Left lung (tissue), 10 donors: Measurements from ENCODE around the gene XIRP2. TPM values are rescaled to one million over a fixed set of nuclear protein-coding genes. Genes with fewer than 3 reads are reported as not detected.

Experiments
- ATAC-seq: fragments of 200-7000 bp; cut with Tn5 transposase; one replicate; pipeline ENCODE4 v1.9.1; 2020; ENCODE audit warnings: moderate library complexity
- DNase-seq, 4 donors: peaks; one replicate each; pipeline ENCODE4 v3.0.0-alpha.2; 2013 to 2020
- H3K27ac ChIP-seq, 2 donors: fragments of 200-600 bp; sonication (generic) in 1 of 2; one replicate each; pipeline versions ENCODE4 v1.5.0 to v1.8.0; 2020 to 2021
- H3K27me3 ChIP-seq, 2 donors: fragments of 200-600 bp; sonication (generic) in 1 of 2; one replicate each; pipeline versions ENCODE4 v1.5.0 to v1.8.0; 2020 to 2021
- H3K36me3 ChIP-seq, 2 donors: fragments of 200-600 bp; sonication (generic) in 1 of 2; one replicate each; pipeline versions ENCODE4 v1.5.0 to v1.8.0; 2020 to 2021
- H3K4me1 ChIP-seq, 2 donors: fragments of 200-600 bp; one replicate each; pipeline ENCODE4 v1.8.0; 2021
- H3K4me3 ChIP-seq, 2 donors: fragments of 200-600 bp; sonication (generic) in 1 of 2; one replicate each; pipeline versions ENCODE4 v1.5.0 to v1.8.0; 2020 to 2021; ENCODE audit warnings: mild to moderate bottlenecking in 1 of 2
- H3K9me3 ChIP-seq, 2 donors: fragments of 200-600 bp; sonication (generic) in 1 of 2; one replicate each; pipeline versions ENCODE4 v1.5.0 to v1.8.0; 2020 to 2021
- CTCF ChIP-seq, 2 donors: fragments of 200-600 bp; sonication (generic) in 1 of 2; IDR thresholded peaks; one replicate each; pipeline versions ENCODE4 v1.5.0 to v1.8.0; 2021; ENCODE audit warnings: antibody characterized with exemption in 2 of 2
- intact Hi-C, 2 donors: fragments of 100-400 bp; cut with DNase I; formaldehyde crosslinking; loops; one replicate each; pipeline versions ENCODE4 v1.11.2 to v1.14.2; 2022
- polyA plus RNA-seq, 6 donors: library from polyadenylated mRNA; unstranded; fragments of 120-200 nt; gene quantifications; one replicate each; pipeline ENCODE4 v1.2.1, GENCODE V29; 2013; ENCODE audit not compliant: insufficient read length in 6 of 6
- total RNA-seq, 2 donors: library from RNA; stranded (reverse); fragmentation: NEBNext Ultra II Directional; extraction: Animal tissue kit (Norgen Biotek cat#: 25700); gene quantifications; one replicate each; pipeline ENCODE4 v1.2.1, GENCODE V29; 2021
- donor health status: DM: no; HTN: yes; CAD: no.
- donor health status: DM: no; HTN: no; CAD: no.

The XIRP2 gene
- total and polyA plus RNA-seq, 8 donors: 0.08 to 0.37 (median 0.27) TPM

GRCh38 chr2:167279810-167280209 is 391.5 kb downstream of the XIRP2 start:
- H3K27me3 ChIP-seq: no peaks in the 10 kb centered on the region
- TF ChIP-seq CTCF (IDR thresholded peaks at IDR 0.05): no peak
- intact Hi-C loops: no loop called here

GRCh38 chr2:167287212-167287611 is 398.9 kb downstream of the XIRP2 start:
- Histone ChIP-seq H3K36me3 (no peaks in the 10 kb centered on the region), H3K27me3 (peaks cover 9 to 35% of the 10 kb centered on the region in 2 donors)
- intact Hi-C loops: no loop called here

More at GRCh38 chr2:167279810-167280209, 391.5 kb downstream of the XIRP2 start:
- no peaks in the 10 kb centered on the region for H3K4me1 ChIP-seq
- ATAC-seq (no peak), DNase-seq (no peak)
- no peaks in the 10 kb centered on the region for H3K9me3 ChIP-seq
- H3K4me3 ChIP-seq: no peak overlapping the region
- H3K36me3 ChIP-seq: no peaks in the 10 kb centered on the region
- no peak overlapping the region for H3K27ac ChIP-seq

GRCh38 chr2:167289651-167290410 is 401.6 kb downstream of the XIRP2 start:
- no peak for DNase-seq
- H3K9me3 ChIP-seq: no peaks in the 10 kb centered on the region
- peaks cover 22 to 61% of the 10 kb centered on the region in 2 donors for H3K27me3 ChIP-seq
- no peak for TF ChIP-seq CTCF (IDR thresholded peaks at IDR 0.05)
- no peak overlapping the region for H3K27ac ChIP-seq
- H3K4me3 ChIP-seq: no peak overlapping the region
- intact Hi-C loops: no loop called here
- no peaks in the 10 kb centered on the region for H3K36me3 ChIP-seq
- ATAC-seq: no peak
- H3K4me1 ChIP-seq: peaks cover 11 to 18% of the 10 kb centered on the region in 2 donors

More at GRCh38 chr2:167287212-167287611, 398.9 kb downstream of the XIRP2 start:
- no peaks in the 10 kb centered on the region for H3K4me1 ChIP-seq
- no peak overlapping the region for H3K4me3 ChIP-seq
- ATAC-seq (no peak), DNase-seq (no peak)
- TF ChIP-seq CTCF (IDR thresholded peaks at IDR 0.05): no peak
- H3K27ac ChIP-seq: no peak overlapping the region
- no peaks in the 10 kb centered on the region for H3K9me3 ChIP-seq

- Histone ChIP-seq H3K4me1 (peaks cover 11 to 19% of the 10 kb centered on the region in 2 donors), H3K4me3 (peak within 1 kb of the TSS; percentile 54 to 61), H3K36me3 (no peaks in the 10 kb centered on the region), H3K27ac (peak within 1 kb of the TSS in 1 of 2 donors; percentile 49), H3K9me3 (no peaks in the 10 kb centered on the region), H3K27me3 (peaks cover 39 to 85% of the 10 kb centered on the region in 2 donors)
- DNase-seq (peak; percentile 86 to 95 (median 88)), ATAC-seq (peak; percentile 99)
- peak in 1 of 2 donors; percentile 27 for TF ChIP-seq CTCF (IDR thresholded peaks at IDR 0.05)
- intact Hi-C loops: no loop called here
Measured at GRCh38 chr2:167292430-167293171, 404.3 kb downstream of the XIRP2 start, which contains the start of gene B3GALT1. TSS of gene B3GALT1 (plus strand) at chr2:167293001.
